ENCODE data around the gene FGF12. TPM values are rescaled to one million over a fixed set of nuclear protein-coding genes. Genes with fewer than 3 reads are reported as not detected.

The FGF12 gene
- total RNA-seq, 3 donors from 2014 or later, result 0.44 to 2.1 (median 0.66) TPM

- H3K4me1 ChIP-seq, result no peaks in the 10 kb centered on the region
- H3K36me3 ChIP-seq, result no peaks in the 10 kb centered on the region
- peaks cover 0 to 20% of the 10 kb centered on the region in 2 donors for H3K27me3 ChIP-seq
- no peak for DNase-seq (ENCODE audit: low spot score in 2 of 2)
- no peaks in the 10 kb centered on the region for H3K9me3 ChIP-seq
- H3K4me3 ChIP-seq, result peak overlapping the region; percentile 37 to 71 (median 56)
- H3K27ac ChIP-seq, result no peak overlapping the region
- TF ChIP-seq POLR2AphosphoS5 (IDR thresholded peaks at IDR 0.05) (no peak), POLR2A (IDR thresholded peaks at IDR 0.05) (no peak)
- TF ChIP-seq, protein P1, sequence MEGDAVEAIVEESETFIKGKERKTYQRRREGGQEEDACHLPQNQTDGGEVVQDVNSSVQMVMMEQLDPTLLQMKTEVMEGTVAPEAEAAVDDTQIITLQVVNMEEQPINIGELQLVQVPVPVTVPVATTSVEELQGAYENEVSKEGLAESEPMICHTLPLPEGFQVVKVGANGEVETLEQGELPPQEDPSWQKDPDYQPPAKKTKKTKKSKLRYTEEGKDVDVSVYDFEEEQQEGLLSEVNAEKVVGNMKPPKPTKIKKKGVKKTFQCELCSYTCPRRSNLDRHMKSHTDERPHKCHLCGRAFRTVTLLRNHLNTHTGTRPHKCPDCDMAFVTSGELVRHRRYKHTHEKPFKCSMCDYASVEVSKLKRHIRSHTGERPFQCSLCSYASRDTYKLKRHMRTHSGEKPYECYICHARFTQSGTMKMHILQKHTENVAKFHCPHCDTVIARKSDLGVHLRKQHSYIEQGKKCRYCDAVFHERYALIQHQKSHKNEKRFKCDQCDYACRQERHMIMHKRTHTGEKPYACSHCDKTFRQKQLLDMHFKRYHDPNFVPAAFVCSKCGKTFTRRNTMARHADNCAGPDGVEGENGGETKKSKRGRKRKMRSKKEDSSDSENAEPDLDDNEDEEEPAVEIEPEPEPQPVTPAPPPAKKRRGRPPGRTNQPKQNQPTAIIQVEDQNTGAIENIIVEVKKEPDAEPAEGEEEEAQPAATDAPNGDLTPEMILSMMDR (IDR thresholded peaks at IDR 0.05), result no peak
- intact Hi-C loops (cut with DNase I; ENCODE audit: low total_unique reads), result no loop called here
Observed at GRCh38 chr3:192514081-192514753, 213.1 kb downstream of the FGF12 start.

GRCh38 chr3:192505731-192506130, 221.6 kb downstream of the FGF12 start:
- intact Hi-C loops (cut with DNase I; ENCODE audit: low total_unique reads), result no loop called here
- no peaks in the 10 kb centered on the region for H3K36me3 ChIP-seq
- TF ChIP-seq POLR2A (IDR thresholded peaks at IDR 0.05) (no peak), POLR2AphosphoS5 (IDR thresholded peaks at IDR 0.05) (no peak)
- TF ChIP-seq, protein P1 (IDR thresholded peaks at IDR 0.05), result no peak

GRCh38 chr3:192501401-192501800, 225.9 kb downstream of the FGF12 start:
- H3K4me3 ChIP-seq, result no peak overlapping the region
- no peaks in the 10 kb centered on the region for H3K27me3 ChIP-seq
- H3K36me3 ChIP-seq, result no peaks in the 10 kb centered on the region
- no peaks in the 10 kb centered on the region for H3K9me3 ChIP-seq
- no peaks in the 10 kb centered on the region for H3K4me1 ChIP-seq
- TF ChIP-seq POLR2A (IDR thresholded peaks at IDR 0.05) (no peak), POLR2AphosphoS5 (IDR thresholded peaks at IDR 0.05) (no peak)
- TF ChIP-seq, protein P1 (IDR thresholded peaks at IDR 0.05), result no peak
- no peak for DNase-seq (ENCODE audit: low spot score in 2 of 2)
- H3K27ac ChIP-seq, result no peak overlapping the region
- intact Hi-C loops (cut with DNase I; ENCODE audit: low total_unique reads), result no loop called here

More at GRCh38 chr3:192505731-192506130, 221.6 kb downstream of the FGF12 start:
- no peak for DNase-seq (ENCODE audit: low spot score in 2 of 2)
- no peaks in the 10 kb centered on the region for H3K4me1 ChIP-seq
- no peaks in the 10 kb centered on the region for H3K9me3 ChIP-seq
- no peak overlapping the region for H3K4me3 ChIP-seq
- H3K27me3 ChIP-seq, result no peaks in the 10 kb centered on the region
- no peak overlapping the region for H3K27ac ChIP-seq

DNA sequence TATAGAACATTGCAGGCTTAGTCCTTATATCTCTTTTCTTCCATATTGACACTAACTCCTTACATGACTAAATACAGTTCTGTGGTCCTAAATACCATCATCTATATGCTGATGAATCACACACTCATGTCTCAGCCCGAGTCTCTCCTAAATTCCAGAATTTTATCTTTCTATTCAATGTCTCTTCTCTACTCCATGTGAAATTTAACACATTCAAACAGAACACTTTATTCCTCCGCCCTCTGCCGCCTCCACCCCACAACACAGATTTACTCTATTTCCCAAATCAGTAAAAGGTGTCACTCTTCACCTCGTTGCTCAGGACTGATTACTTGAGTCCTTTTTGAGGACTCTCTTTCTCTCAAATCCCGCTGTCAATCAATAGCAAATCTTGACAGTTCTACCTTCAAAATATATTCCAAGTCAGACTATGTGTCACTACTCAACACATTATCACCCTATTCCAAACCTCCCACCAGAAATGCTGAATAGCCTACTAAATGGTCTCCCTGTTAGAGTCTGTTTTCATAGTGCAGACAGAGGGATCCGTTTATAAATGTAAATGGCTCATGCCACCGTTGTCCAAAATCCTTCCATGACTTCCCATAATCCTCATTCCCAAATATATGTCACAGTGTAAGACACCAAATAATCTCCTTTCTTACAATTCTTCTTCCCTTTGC, 230.3 kb downstream of the FGF12 start:
- intact Hi-C loops (cut with DNase I; ENCODE audit: low total_unique reads), result no loop called here
- Histone ChIP-seq H3K4me1 (no peaks in the 10 kb centered on the region), H3K27ac (no peak overlapping the region), H3K36me3 (no peaks in the 10 kb centered on the region), H3K27me3 (no peaks in the 10 kb centered on the region), H3K4me3 (no peak overlapping the region), H3K9me3 (no peaks in the 10 kb centered on the region)
- TF ChIP-seq, protein P1 (IDR thresholded peaks at IDR 0.05), result no peak
- TF ChIP-seq POLR2A (IDR thresholded peaks at IDR 0.05), result no peak
- no peak for TF ChIP-seq POLR2AphosphoS5 (IDR thresholded peaks at IDR 0.05)
- DNase-seq (ENCODE audit: low spot score in 2 of 2), result no peak

- H3K27me3 ChIP-seq, result no peaks in the 10 kb centered on the region
- no peaks in the 10 kb centered on the region for H3K36me3 ChIP-seq
- H3K4me3 ChIP-seq, result no peak overlapping the region
- no peak for DNase-seq (ENCODE audit: low spot score in 2 of 2)
- TF ChIP-seq POLR2AphosphoS5 (IDR thresholded peaks at IDR 0.05) (no peak), POLR2A (IDR thresholded peaks at IDR 0.05) (no peak)
- TF ChIP-seq, protein P1 (IDR thresholded peaks at IDR 0.05), result no peak
- H3K4me1 ChIP-seq, result no peaks in the 10 kb centered on the region
- intact Hi-C loops (cut with DNase I; ENCODE audit: low total_unique reads), result no loop called here
- no peak overlapping the region for H3K27ac ChIP-seq
- H3K9me3 ChIP-seq, result no peaks in the 10 kb centered on the region
Observed at GRCh38 chr3:192494174-192494573, 233.2 kb downstream of the FGF12 start.

Measured in breast epithelium (tissue), 4 donors.